COLO829 (cell line): Measurements from ENCODE around the gene NPIPB6.

ENCODE experiments used
- DNase-seq: peaks from one replicate; pipeline ENCODE4 v3.0.0; 2012; ENCODE audit warnings: low spot score

The NPIPB6 gene

GRCh38 chr16:28298511-28298878, 64.8 kb downstream of the NPIPB6 start:
- DNase-seq, result no peak

GRCh38 chr16:28297784-28298510, 65.4 kb downstream of the NPIPB6 start:
- no peak for DNase-seq

GRCh38 chr16:28297308-28297707, 66.0 kb downstream of the NPIPB6 start:
- DNase-seq, result no peak

- DNase-seq, result no peak
Measured at GRCh38 chr16:28295276-28295675, 68.0 kb downstream of the NPIPB6 start.

- DNase-seq, result no peak
Measured at GRCh38 chr16:28294201-28294600, 69.1 kb downstream of the NPIPB6 start.

- DNase-seq, result no peak
Measured at GRCh38 chr16:28293601-28293960, 69.7 kb downstream of the NPIPB6 start.

GRCh38 chr16:28292731-28293600, 70.3 kb downstream of the NPIPB6 start:
- no peak for DNase-seq
